Stimulated activated CD4-positive, alpha-beta T cell treated with anti-CD3 and anti-CD28 coated beads, Interleukin-2, amount 100 ng/mL, for 48 hours (primary cell): Measurements from ENCODE around the gene SNRNP70.
"Not testable (repeated sequence)": the region's sequence is repeated elsewhere in the genome, so short reads cannot be mapped to it uniquely, and the experiment has no call there.

Experiments used
- DNase-seq, 2 donors: peaks; one replicate each; pipeline ENCODE4 v3.0.0-alpha.2; 2020

Gene SNRNP70

GRCh38 chr19:49121841-49122240 is 36.6 kb downstream of the SNRNP70 start:
- DNase-seq, result not testable (repeated sequence)

DNA sequence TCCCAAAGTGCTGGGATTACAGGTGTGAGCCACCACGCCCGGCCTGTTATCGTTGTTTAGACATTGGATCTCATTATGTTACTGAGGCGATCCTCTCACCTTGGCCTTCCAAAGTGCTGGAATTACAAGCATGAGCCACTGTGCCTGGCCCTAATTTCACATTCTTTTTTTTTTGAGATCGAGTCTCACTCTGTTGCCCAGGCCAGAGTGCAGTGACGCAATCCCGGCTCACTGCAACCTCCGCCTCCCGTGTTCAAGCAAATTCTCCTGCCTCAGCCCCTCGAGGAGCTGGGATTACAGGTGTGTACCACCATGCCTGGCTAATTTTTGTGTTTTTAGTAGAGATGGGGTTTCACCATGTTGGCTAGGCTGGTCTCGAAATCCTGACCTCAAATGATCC is 38.0 kb downstream of the SNRNP70 start:
- DNase-seq, result not testable (repeated sequence)

DNA sequence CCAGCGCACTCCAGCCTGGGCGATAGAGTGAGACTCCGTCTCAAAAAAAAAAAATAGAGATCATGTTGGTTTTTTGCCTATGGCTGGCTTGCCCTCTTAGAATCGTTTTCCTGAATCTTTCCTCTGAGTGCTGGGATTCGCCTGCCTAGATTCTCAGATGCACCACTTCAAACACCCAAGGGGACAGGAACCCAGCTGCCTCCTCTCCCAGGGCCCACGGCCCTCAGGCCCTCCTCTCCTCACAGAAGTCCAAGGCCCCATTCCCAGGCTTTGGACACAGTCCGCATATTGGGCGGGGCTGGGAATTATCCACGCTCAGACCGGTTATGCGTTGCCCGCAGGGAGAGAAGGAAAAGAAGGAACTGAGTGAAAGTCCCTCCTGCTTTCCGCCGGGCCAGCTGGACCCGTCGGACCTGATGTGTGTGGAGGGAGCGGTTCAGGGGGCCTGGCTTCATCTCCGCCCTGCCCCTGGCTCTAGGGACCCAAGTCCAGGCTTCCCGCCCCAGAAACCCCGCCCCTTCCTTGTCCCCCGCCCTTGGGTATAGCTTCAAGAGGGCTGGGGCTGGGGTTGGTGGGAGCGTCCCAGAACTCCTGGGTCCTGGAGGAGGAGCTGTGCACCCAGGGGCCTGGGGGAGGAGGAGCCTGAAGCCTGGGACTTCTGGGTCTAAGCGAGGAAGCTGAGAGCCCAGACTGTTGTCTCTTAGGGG is 39.9 kb downstream of the SNRNP70 start:
- no peak for DNase-seq

- DNase-seq, result no peak
These were observed 41.3 kb downstream of the SNRNP70 start for GRCh38 chr19:49126575-49126974.

DNA sequence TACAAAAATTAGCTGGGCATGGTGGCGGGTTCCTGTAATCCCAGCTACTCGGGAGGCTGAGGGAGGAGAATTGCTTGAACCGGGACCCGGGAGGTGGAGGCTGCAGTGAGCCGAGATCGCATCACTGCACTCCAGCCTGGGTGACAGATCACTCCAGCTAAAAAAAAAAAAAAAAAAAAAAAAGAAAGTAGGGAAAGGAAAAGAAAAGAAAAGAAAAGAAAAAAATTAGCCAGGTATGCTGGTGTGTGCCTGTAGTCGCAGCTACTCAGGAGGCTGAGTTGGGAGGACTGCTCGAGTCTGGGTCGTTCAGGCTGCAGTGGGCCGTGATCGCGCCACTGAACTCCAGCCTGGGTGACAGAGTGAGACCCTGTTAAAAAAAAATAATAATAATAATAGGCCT is 42.0 kb downstream of the SNRNP70 start:
- DNase-seq, result not testable (repeated sequence)

GRCh38 chr19:49127674-49128544 is 42.7 kb downstream of the SNRNP70 start:
- peak; percentile 94 for DNase-seq

GRCh38 chr19:49128545-49129237 is 43.4 kb downstream of the SNRNP70 start:
- no peak for DNase-seq

DNA sequence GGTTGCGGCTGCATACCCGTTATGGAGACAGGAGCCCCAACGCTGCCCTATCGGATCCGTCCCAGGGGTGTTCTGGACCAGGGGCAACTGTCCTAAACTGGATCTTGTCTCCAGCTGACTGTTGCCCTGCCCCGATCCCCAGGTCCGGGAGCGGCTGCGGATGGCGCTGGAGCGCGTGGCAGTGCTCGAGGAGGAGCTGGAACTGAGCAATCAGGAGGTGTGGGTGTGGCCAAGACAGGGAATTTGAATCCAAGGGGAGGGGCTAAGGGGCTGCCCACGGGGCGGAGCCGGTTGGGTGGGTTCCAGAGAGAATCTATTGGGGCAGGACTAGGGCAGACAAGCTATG is 44.0 kb downstream of the SNRNP70 start:
- no peak for DNase-seq

- DNase-seq, result no peak
These were observed 45.1 kb downstream of the SNRNP70 start for GRCh38 chr19:49130325-49130724.

DNA sequence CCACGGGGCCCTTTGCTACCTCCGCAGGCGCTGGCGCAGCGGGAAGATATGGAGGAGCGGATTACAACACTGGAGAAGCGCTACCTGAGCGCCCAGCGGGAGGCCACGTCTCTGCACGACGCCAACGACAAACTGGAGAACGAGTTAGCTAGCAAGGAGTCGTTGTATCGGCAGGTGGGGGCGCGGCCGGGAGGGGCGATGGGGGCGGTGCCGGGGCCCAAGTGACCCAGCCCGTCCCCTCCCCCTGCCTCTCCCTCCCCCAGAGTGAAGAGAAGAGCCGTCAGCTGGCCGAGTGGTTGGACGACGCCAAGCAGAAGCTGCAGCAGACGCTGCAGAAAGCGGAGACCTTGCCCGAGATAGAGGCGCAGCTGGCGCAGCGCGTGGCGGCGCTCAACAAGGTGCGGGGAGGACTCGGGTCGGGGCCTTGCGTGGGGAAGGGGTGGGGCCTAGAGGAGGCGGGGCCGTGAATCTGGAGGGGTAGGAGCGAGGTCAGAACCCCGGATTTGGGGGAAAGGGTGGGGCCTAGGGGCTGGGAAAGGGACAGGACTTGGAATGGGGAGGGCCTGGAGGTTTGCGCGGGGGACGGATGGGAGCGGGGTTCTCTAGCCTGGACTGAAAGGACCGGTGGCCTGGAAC is 47.8 kb downstream of the SNRNP70 start:
- no peak for DNase-seq

DNA sequence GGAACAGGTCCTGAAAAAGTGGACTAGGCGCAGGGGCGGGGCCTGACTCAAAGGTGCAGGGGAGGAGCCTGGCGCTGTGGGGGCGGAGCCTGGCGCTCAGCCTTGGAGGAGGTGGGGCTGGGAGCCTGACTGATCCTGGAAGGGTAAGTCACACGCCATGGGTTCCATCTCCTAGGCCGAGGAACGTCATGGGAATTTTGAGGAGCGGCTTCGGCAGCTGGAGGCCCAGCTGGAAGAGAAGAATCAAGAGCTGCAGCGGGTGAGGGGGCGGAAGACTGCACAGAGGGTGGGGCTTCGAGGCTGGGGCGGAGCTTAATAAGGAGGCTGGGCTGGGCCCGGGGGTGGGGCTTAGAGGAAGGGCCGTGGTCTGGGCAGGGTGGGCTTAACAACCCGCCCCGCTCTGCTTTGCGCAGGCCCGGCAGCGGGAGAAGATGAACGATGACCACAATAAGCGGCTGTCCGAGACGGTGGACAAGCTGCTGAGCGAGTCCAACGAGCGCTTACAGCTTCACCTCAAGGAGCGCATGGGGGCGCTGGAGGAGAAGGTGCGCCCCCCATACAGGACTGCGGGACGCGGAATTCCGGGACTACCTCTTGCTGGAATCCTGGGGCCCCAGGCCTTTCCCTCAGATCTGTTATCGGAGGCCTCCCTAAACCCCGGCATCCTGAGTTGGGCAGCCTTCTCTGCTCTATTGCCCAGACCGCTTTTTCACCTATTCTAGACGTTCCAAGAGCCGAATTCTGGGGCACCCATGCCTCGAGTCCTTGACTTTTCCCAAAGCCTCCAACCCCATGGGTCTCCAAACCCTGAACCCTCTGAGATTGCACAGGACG is 48.6 kb downstream of the SNRNP70 start:
- DNase-seq, result peak; percentile 48 to 62

DNA sequence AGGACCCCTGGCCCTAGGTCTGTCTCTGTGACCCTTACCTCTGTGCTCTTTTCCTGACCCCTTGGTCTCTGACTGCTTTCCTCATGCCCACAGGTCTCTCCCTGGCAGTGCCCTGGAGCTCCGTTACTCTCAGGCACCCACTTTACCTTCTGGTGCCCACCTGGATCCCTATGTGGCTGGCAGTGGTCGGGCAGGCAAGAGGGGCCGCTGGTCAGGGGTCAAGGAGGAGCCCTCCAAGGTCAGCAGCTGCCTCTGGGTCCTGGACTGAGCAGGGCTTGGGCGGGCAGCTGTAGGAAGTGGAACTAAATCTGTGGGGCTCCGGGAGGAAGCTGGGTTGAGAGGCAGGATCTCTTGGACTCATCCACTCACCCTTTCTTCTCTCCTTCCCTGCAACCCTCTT is 50.4 kb downstream of the SNRNP70 start:
- DNase-seq, result no peak

- DNase-seq, result no peak
These were observed 51.5 kb downstream of the SNRNP70 start for GRCh38 chr19:49136771-49137171.

DNA sequence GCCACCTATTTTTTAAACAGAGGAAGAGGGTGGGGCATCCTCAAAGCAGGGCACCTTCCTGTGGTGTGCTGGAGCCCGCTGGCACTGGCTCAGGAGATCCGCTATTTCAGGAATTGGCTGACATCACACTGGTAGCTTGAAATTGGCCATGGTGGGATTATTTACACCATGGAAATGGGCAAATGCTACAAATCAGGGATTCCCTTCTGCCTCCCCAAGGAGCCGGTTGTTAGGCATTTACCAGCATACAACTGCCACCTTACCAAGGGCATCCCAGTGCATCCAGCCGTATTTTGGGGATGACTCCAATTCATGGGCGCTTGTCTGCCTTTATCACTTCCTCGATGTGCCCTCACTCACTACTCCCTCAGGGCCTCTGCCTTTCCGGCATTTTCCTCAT is 55.7 kb downstream of the SNRNP70 start:
- DNase-seq, result no peak

GRCh38 chr19:49141352-49141751 is 56.1 kb downstream of the SNRNP70 start:
- DNase-seq, result no peak

- DNase-seq, result peak; percentile 61 to 65
These were observed 57.6 kb downstream of the SNRNP70 start for GRCh38 chr19:49142866-49143335.

DNA sequence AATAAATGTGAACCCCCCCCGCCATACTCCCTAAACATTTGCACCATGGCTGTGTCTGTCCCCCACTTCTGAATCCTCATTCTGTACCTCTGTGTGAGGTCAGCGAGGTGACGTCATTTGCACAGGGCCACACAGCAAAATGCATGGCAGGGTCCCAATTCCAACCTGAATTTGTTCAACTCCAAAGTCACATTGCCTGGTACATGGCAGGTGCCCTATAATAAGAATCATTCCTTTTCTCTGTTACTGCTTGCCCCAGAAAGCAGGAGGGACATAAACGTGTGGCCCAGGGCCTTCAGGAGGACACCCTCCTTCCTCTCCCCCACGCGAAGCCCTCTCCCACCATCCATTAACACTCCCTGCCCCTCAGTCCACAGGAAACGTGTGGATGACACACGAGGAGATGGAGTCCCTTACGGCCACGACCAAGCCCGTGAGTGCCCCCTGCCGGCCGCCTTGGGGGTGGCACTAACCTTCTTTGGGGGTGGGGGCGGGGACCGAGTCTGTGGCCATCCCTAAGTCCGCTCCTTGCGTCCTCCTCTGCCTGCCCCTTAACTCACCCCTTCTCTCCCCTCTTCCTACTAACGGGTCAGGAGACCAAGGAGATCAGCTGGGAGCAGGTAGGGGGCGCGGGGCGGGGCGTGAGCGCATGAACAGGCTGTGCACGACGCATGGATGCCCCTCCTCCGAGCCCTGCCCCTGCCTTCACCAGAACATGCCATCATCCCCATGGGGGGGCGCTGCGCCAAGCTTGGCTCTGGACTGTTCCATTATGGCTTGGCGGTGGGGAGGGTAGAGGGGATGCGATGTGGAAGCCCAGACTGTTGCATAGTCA is 60.5 kb downstream of the SNRNP70 start:
- peak; percentile 85 to 88 for DNase-seq

GRCh38 chr19:49146408-49146770 is 61.1 kb downstream of the SNRNP70 start:
- not testable (repeated sequence) for DNase-seq

DNA sequence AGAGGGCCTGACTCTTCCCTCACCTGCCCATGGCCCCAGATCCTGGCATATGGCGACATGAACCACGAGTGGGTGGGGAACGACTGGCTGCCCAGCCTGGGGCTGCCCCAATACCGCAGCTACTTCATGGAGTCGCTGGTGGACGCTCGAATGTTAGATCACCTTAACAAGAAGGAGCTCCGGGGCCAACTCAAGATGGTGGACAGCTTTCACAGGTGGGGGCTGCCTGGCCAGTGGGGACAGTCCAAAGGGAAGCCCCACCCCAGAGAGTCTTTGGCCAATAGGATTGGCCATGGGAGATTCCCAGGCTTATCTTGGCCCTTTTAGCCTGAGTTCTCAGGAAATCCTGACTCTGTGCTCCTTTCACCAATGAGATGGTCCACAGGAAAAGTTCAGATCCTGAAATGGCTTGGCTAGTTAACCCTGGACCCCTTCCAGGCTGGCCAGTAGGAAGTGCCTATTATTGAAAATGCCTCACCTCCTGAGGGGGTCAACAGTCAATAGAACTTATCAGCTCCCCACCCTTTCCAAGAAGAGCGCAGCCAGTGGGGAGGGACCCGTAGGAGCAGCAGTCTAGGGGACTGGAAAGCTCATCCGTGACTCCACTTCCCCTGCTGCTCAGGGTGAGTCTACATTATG is 62.9 kb downstream of the SNRNP70 start:
- DNase-seq, result no peak

DNA sequence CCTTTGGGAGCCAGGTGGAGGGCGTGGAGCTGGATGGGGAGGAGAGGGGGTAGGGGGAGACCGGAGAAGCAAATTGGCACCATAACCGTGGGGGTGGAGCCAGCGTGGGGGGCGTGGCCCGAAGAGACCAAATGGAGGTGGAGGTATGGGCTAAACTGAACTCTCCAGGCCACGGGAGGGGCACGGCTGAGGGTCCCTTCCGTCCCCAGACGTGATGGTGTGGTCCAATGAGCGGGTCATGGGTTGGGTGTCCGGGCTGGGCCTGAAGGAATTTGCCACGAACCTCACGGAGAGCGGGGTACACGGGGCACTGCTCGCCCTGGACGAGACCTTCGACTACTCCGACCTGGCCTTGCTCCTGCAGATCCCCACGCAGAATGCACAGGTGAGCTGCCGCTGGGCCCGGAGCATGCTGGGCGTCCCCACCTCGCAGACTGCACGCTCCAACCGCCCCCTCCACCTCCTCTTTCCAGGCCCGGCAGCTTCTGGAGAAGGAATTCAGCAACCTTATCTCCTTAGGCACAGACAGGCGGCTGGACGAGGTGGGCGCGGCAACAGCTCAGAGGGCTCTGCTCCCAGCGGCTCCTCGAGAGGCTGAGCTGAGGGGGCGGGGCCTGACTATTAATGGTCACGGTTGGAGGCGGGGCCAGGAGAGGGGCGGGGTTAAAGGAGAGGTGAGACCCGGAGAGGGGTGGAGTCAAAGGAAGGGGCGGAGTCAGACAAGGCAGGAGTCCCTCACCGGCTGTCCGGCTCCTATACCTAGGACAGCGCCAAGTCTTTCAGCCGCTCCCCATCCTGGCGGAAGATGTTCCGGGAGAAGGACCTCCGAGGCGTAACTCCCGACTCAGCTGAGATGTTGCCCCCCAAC is 63.8 kb downstream of the SNRNP70 start:
- DNase-seq, result peak; percentile 78 to 80
